Uterus (tissue), 2 donors: ENCODE results near the gene F2RL2.

Experiments used
- POLR2A ChIP-seq, 2 donors: fragments of 450-650 bp; IDR thresholded peaks; one replicate each; pipeline ENCODE4 v1.6.1; 2016; ENCODE audit warnings: antibody characterized with exemption in 2 of 2, mild to moderate bottlenecking in 1 of 2, moderate library complexity in 1 of 2
- TF ChIP-seq, protein P1 (sequence below), 4 experiments: fragments of 200-600 bp in 2 of 4; fragments of 450-650 bp in 2 of 4; sonication (generic) in 2 of 4; IDR thresholded peaks; one replicate each; pipeline ENCODE4 v1.5.1; 2016 to 2019; ENCODE audit warnings: antibody characterized with exemption in 4 of 4, mild to moderate bottlenecking in 2 of 4, moderate library complexity in 1 of 4

DNA sequence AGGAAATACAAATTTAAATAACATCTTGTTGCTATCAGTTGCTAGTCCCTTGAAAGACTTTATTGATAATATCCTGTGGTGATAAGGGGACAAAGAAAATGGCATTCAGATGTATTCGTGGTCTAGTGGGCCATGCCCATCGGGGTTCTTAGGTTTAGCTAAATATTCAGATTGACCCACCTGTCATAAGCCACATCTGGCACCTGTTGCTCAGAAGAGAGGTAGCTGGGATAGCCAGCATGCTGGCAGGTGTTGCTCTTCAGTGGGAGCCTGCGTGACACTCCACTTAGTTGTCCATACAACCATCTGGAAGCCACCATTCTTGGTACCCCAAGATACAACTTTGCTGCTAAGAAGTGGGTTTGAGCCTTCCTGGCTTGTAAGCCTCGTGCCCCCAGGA, 36.7 kb downstream of the F2RL2 start:
- TF ChIP-seq, protein P1, sequence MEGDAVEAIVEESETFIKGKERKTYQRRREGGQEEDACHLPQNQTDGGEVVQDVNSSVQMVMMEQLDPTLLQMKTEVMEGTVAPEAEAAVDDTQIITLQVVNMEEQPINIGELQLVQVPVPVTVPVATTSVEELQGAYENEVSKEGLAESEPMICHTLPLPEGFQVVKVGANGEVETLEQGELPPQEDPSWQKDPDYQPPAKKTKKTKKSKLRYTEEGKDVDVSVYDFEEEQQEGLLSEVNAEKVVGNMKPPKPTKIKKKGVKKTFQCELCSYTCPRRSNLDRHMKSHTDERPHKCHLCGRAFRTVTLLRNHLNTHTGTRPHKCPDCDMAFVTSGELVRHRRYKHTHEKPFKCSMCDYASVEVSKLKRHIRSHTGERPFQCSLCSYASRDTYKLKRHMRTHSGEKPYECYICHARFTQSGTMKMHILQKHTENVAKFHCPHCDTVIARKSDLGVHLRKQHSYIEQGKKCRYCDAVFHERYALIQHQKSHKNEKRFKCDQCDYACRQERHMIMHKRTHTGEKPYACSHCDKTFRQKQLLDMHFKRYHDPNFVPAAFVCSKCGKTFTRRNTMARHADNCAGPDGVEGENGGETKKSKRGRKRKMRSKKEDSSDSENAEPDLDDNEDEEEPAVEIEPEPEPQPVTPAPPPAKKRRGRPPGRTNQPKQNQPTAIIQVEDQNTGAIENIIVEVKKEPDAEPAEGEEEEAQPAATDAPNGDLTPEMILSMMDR (IDR thresholded peaks at IDR 0.05): no peak
- no peak for TF ChIP-seq POLR2A (IDR thresholded peaks at IDR 0.05)
